ENCODE measurements around the gene CYB561. TPM values are rescaled to one million over a fixed set of nuclear protein-coding genes. Genes with fewer than 3 reads are reported as not detected.

Gene CYB561
- total RNA-seq, 1 experiment from 2014 or later = 40.1 TPM

GRCh38 chr17:63445065-63445464, 1.0 kb downstream of the CYB561 start:
- no TSS peak for BruUV-seq (replicated peaks)
- peak overlapping the region; percentile 53 to 71 for H3K4me3 ChIP-seq (ENCODE audit: low read depth in 2 of 2, low read length in 2 of 2)
- TF ChIP-seq SIN3A (IDR thresholded peaks at IDR 0.05; ENCODE audit: borderline replicate concordance, insufficient read depth, low read depth, low read length) (no peak), TCF7L2 (IDR thresholded peaks at IDR 0.05; ENCODE audit: low read depth, low read length) (no peak), POLR2AphosphoS5 (IDR thresholded peaks at IDR 0.05; ENCODE audit: low read depth, low read length) (no peak), REST (IDR thresholded peaks at IDR 0.05; ENCODE audit: insufficient read depth in 1 of 2, low read depth in 2 of 2, low read length in 1 of 2) (no peak), CTCF (IDR thresholded peaks at IDR 0.05) (no peak)

GRCh38 chr17:63444457-63444856, 1.6 kb downstream of the CYB561 start:
- no peaks in the 10 kb centered on the region for H3K27me3 ChIP-seq (ENCODE audit: control insufficient read depth, insufficient read depth, low read length)
- ATAC-seq (no peak), DNase-seq (ENCODE audit: low read depth, low spot score) (no peak)
- no peak for TF ChIP-seq CTCF (IDR thresholded peaks at IDR 0.05)
- TF ChIP-seq TCF7L2 (IDR thresholded peaks at IDR 0.05; ENCODE audit: low read depth, low read length) = no peak
- no peak for TF ChIP-seq REST (IDR thresholded peaks at IDR 0.05; ENCODE audit: insufficient read depth in 1 of 2, low read depth in 2 of 2, low read length in 1 of 2)
- TF ChIP-seq POLR2AphosphoS5 (IDR thresholded peaks at IDR 0.05; ENCODE audit: low read depth, low read length) = no peak
- TF ChIP-seq SIN3A (IDR thresholded peaks at IDR 0.05; ENCODE audit: borderline replicate concordance, insufficient read depth, low read depth, low read length) = no peak
- ChIA-PET POLR2A (interaction anchor here (1.4 kb wide), 1 partner anchor 8 kb away, joined by 3 read pairs; no protein-coding TSS in a partner anchor), CTCF (interaction anchor here (0.5 to 1.4 kb wide), 3 partner anchors 8 to 104 kb away, joined by 3 to 5 read pairs (median 3); no protein-coding TSS in a partner anchor)
- no peaks in the 10 kb centered on the region for H3K9me3 ChIP-seq (ENCODE audit: control insufficient read depth, insufficient read depth, low read depth, low read length)
- no TSS peak for BruUV-seq (replicated peaks)
- no peak overlapping the region for H3K4me3 ChIP-seq (ENCODE audit: low read depth in 2 of 2, low read length in 2 of 2)
- no peak overlapping the region for H3K27ac ChIP-seq (ENCODE audit: low read length)
- H3K36me3 ChIP-seq (ENCODE audit: control insufficient read depth, insufficient read depth, low read length) = no peaks in the 10 kb centered on the region
- peaks cover 34% of the 10 kb centered on the region for H3K4me1 ChIP-seq (ENCODE audit: control insufficient read depth, insufficient read depth, low read length)
- in situ Hi-C loops (cut with HindIII; ENCODE audit: low pct_unique_long_range_greater_than_20kb, low sequenced_read_pairs) = no loop called here
- intact Hi-C loops (cut with micrococcal nuclease; ENCODE audit: unreplicated experiment) = no loop called here

More at GRCh38 chr17:63445065-63445464, 1.0 kb downstream of the CYB561 start:
- Histone ChIP-seq H3K9me3 (ENCODE audit: control insufficient read depth, insufficient read depth, low read depth, low read length) (no peaks in the 10 kb centered on the region), H3K27me3 (ENCODE audit: control insufficient read depth, insufficient read depth, low read length) (no peaks in the 10 kb centered on the region), H3K4me1 (ENCODE audit: control insufficient read depth, insufficient read depth, low read length) (peaks cover 28% of the 10 kb centered on the region), H3K36me3 (ENCODE audit: control insufficient read depth, insufficient read depth, low read length) (no peaks in the 10 kb centered on the region), H3K27ac (ENCODE audit: low read length) (peak overlapping the region; percentile 79)
- DNase-seq (ENCODE audit: low read depth, low spot score) (no peak), ATAC-seq (no peak)
- ChIA-PET POLR2A (interaction anchor here (0.5 to 1.4 kb wide), 3 partner anchors 9 to 349 kb away, joined by 3 to 4 read pairs (median 3); partner anchors contain the start of gene DCAF7), CTCF (interaction anchor here (0.5 to 1.4 kb wide), 4 partner anchors 9 to 103 kb away, joined by 3 to 7 read pairs (median 4); no protein-coding TSS in a partner anchor)
- in situ Hi-C loops (cut with HindIII; ENCODE audit: low pct_unique_long_range_greater_than_20kb, low sequenced_read_pairs) (no loop called here), intact Hi-C loops (cut with micrococcal nuclease; ENCODE audit: unreplicated experiment) (no loop called here)

Data from Panc1 (cell line).